ENCODE measurements around the gene STRA8. TPM values are rescaled to one million over a fixed set of nuclear protein-coding genes. Genes with fewer than 3 reads are reported as not detected.

STRA8 gene
- total RNA-seq, 1 experiment from 2014 or later: not detected

DNA sequence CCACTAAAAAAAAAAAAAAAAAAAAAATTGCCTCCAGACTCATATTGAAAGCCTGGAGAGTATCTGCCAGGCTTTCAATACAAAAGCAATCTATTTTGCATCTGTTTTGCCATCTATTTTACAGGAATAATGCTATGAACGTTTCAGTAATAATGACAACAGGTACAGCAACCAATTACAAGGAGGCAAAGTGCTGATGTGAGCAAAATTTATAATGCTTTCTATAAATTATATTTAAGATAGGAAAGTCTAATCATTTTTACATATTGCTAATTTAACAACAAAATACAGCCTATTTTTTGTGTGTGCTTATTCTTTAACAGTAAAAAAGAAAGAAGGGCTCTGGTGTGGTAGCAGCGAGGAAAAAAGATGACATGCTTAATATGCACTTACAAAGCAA lies 32.3 kb upstream of the STRA8 start:
- Histone ChIP-seq H3K9ac (ENCODE audit: extremely low read depth, insufficient read length, low read length) (no peak overlapping the region), H4K5ac (ENCODE audit: insufficient read length, low read depth, low read length) (no peak overlapping the region), H2BK120ac (ENCODE audit: low read depth, low read length, poor library complexity, severe bottlenecking) (no peak overlapping the region), H2AFZ (ENCODE audit: low read length) (no peak overlapping the region), H2BK5ac (ENCODE audit: insufficient read length, low read length) (no peak overlapping the region), H3K4me2 (ENCODE audit: insufficient read depth, insufficient read length, low read length) (no peak overlapping the region), H3K56ac (ENCODE audit: insufficient read length, low read depth, low read length) (no peak overlapping the region), H3K79me2 (ENCODE audit: insufficient read depth, low read length) (no peaks in the 10 kb centered on the region), H4K91ac (ENCODE audit: insufficient read length, low read depth, low read length) (no peak overlapping the region), H3K4me1 (ENCODE audit: insufficient read depth, low read length) (no peaks in the 10 kb centered on the region), H3K27me3 (ENCODE audit: insufficient read depth, low read length) (no peaks in the 10 kb centered on the region), H3T11ph (ENCODE audit: low read length) (no peak overlapping the region), H2BK12ac (ENCODE audit: insufficient read length, low read depth, low read length) (no peak overlapping the region), H2BK20ac (ENCODE audit: low read depth, low read length, poor library complexity, severe bottlenecking) (no peak overlapping the region), H3K79me1 (ENCODE audit: insufficient read depth, low read depth, low read length, poor library complexity, severe bottlenecking) (no peaks in the 10 kb centered on the region), H3K18ac (ENCODE audit: insufficient read length, low read depth, low read length) (no peak overlapping the region), H3K23me2 (ENCODE audit: insufficient read length, low read depth, low read length, poor library complexity, severe bottlenecking) (no peaks in the 10 kb centered on the region), H4K20me1 (ENCODE audit: control insufficient read depth, insufficient read depth, insufficient read length) (no peaks in the 10 kb centered on the region), H3K9me3 (ENCODE audit: control insufficient read depth, low read depth, low read length) (no peaks in the 10 kb centered on the region), H4K8ac (replicated peaks; ENCODE audit: insufficient read length, low read depth, low read length) (no peak overlapping the region), H3K4ac (ENCODE audit: low read depth, low read length) (no peak overlapping the region), H3K23ac (ENCODE audit: insufficient read length, low read depth, low read length) (no peak overlapping the region), H3K27ac (ENCODE audit: insufficient read length, low read depth, low read length) (no peak overlapping the region), H2BK15ac (ENCODE audit: low read depth, low read length) (no peak overlapping the region), H2AK5ac (ENCODE audit: insufficient read length, low read length) (no peak overlapping the region), H3K14ac (ENCODE audit: insufficient read depth, low read length) (no peak overlapping the region)
- Mint-ChIP-seq H3K36me3 (ENCODE audit: insufficient read depth in 1 of 3, low read depth in 3 of 3) (peaks cover 5 to 38% (median 13%) of the 10 kb centered on the region in 3 experiments), H3K27ac (no peak overlapping the region), H3K4me1 (peaks cover 0 to 5% of the 10 kb centered on the region in 2 experiments; a peak in 3 of 4 replicates), H3K4me3 (no peak overlapping the region), H3K9me3 (no peaks in the 10 kb centered on the region), H3K27me3 (ENCODE audit: low read depth) (no peaks in the 10 kb centered on the region)
- WGBS (ENCODE audit: extremely low coverage, insufficient read length, low lambda C conversion rate): no CpG with 5 or more reads among the region's 2 CpGs
- no peak for DNase-seq
- TF ChIP-seq, protein P1, sequence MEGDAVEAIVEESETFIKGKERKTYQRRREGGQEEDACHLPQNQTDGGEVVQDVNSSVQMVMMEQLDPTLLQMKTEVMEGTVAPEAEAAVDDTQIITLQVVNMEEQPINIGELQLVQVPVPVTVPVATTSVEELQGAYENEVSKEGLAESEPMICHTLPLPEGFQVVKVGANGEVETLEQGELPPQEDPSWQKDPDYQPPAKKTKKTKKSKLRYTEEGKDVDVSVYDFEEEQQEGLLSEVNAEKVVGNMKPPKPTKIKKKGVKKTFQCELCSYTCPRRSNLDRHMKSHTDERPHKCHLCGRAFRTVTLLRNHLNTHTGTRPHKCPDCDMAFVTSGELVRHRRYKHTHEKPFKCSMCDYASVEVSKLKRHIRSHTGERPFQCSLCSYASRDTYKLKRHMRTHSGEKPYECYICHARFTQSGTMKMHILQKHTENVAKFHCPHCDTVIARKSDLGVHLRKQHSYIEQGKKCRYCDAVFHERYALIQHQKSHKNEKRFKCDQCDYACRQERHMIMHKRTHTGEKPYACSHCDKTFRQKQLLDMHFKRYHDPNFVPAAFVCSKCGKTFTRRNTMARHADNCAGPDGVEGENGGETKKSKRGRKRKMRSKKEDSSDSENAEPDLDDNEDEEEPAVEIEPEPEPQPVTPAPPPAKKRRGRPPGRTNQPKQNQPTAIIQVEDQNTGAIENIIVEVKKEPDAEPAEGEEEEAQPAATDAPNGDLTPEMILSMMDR (conservative IDR thresholded peaks at IDR 0.05): no peak

All from H9 (cell line).